Fibroblast of lung (primary cell): ENCODE results near the gene TMEM178B. TPM values are rescaled to one million over a fixed set of nuclear protein-coding genes. Genes with fewer than 3 reads are reported as not detected.

Experiments
- DNase-seq, 2 donors: peaks; one replicate each; pipeline versions ENCODE4 v3.0.0 to v3.0.0-alpha.2; 2010; ENCODE audit warnings: low read depth in 2 of 2
- H2AFZ ChIP-seq: 2 replicates; pipeline ENCODE4 v1.5.1; 2012; ENCODE audit warnings: low read length, control low read depth, inconsistent platforms
- H3K27ac ChIP-seq: 2 replicates; pipeline ENCODE4 v1.5.1; 2011; ENCODE audit warnings: low read length, control low read depth; ENCODE audit not compliant: insufficient read depth
- H3K27me3 ChIP-seq: 2 replicates; pipeline ENCODE4 v1.5.1; 2011; ENCODE audit warnings: mild to moderate bottlenecking, low read length; ENCODE audit not compliant: control insufficient read depth, insufficient read depth
- H3K36me3 ChIP-seq: 2 replicates; pipeline ENCODE4 v1.5.1; 2011; ENCODE audit warnings: low read length; ENCODE audit not compliant: control insufficient read depth, insufficient read depth
- H3K4me1 ChIP-seq: 2 replicates; pipeline ENCODE4 v1.5.1; 2011; ENCODE audit warnings: low read length; ENCODE audit not compliant: control insufficient read depth, insufficient read depth; ENCODE audit errors: extremely low read depth
- H3K4me2 ChIP-seq: 2 replicates; pipeline ENCODE4 v1.5.1; 2011; ENCODE audit warnings: low read length, control low read depth; ENCODE audit not compliant: insufficient read depth; ENCODE audit errors: extremely low read depth
- H3K4me3 ChIP-seq, 4 experiments: fragments of 200-600 bp in 1 of 4; sonication (generic) in 1 of 4; replicated peaks in 1 of 4; 2 replicates each; pipeline ENCODE4 v1.5.1; 2011 to 2016; ENCODE audit warnings: low read length in 4 of 4, low read depth in 3 of 4, mild to moderate bottlenecking in 3 of 4, control low read depth in 2 of 4, inconsistent platforms in 1 of 4, mixed read lengths in 1 of 4; ENCODE audit not compliant: insufficient read depth in 1 of 4; ENCODE audit errors: control extremely low read depth in 1 of 4
- H3K79me2 ChIP-seq: 2 replicates; pipeline ENCODE4 v1.5.1; 2012; ENCODE audit warnings: mild to moderate bottlenecking, low read length, inconsistent platforms; ENCODE audit not compliant: control insufficient read depth, insufficient read depth
- H3K9ac ChIP-seq: 2 replicates; pipeline ENCODE4 v1.5.1; 2011; ENCODE audit warnings: mild to moderate bottlenecking, low read length, control low read depth; ENCODE audit not compliant: insufficient read depth
- H3K9me3 ChIP-seq: 2 replicates; pipeline ENCODE4 v1.5.1; 2012; ENCODE audit warnings: low read depth, low read length; ENCODE audit not compliant: control insufficient read depth, insufficient read depth
- H4K20me1 ChIP-seq: 2 replicates; pipeline ENCODE4 v1.5.1; 2011; ENCODE audit warnings: low read length; ENCODE audit not compliant: control insufficient read depth, insufficient read depth; ENCODE audit errors: extremely low read depth
- CTCF ChIP-seq, 2 donors: IDR thresholded peaks in 1 of 2; conservative IDR thresholded peaks in 1 of 2; 1 replicate in 1 of 2; 2 replicates in 1 of 2; pipeline ENCODE4 v1.5.1; 2011 to 2012; ENCODE audit warnings: low read length in 2 of 2, control low read depth in 1 of 2, inconsistent platforms in 1 of 2, low read depth in 1 of 2, mild to moderate bottlenecking in 1 of 2
- EZH2 ChIP-seq: IDR thresholded peaks from 2 replicates; pipeline ENCODE4 v1.5.1; 2012; ENCODE audit warnings: low read length, control low read depth, mild to moderate bottlenecking; ENCODE audit errors: missing control alignments
- polyA plus RNA-seq, 2 donors: library from polyadenylated mRNA; depleted of rRNA in 1 of 2; stranded (reverse) in 1 of 2; unstranded in 1 of 2; fragments of >200 nt; gene quantifications; 2 replicates each; pipeline ENCODE4 v1.2.1, GENCODE V29; 2011 to 2012; ENCODE audit warnings: missing spikeins in 1 of 2
- total RNA-seq: library from RNA; depleted of rRNA; stranded (reverse); fragments of >200 nt; gene quantifications from 2 replicates; pipeline ENCODE4 v1.2.1, GENCODE V29; 2014

The TMEM178B gene
- total and polyA plus RNA-seq, 2 donors (not counting 1 experiment from before 2014, with no cell fraction given): under 0.01 to 0.14 TPM

- peak; percentile 60 to 69 for DNase-seq
- Histone ChIP-seq H3K4me1 (no peaks in the 10 kb centered on the region), H2AFZ (no peak overlapping the region), H3K9me3 (no peaks in the 10 kb centered on the region), H3K27me3 (no peaks in the 10 kb centered on the region), H3K36me3 (no peaks in the 10 kb centered on the region), H3K4me3 (no peak overlapping the region), H4K20me1 (no peaks in the 10 kb centered on the region), H3K9ac (no peak overlapping the region), H3K4me2 (no peak overlapping the region), H3K27ac (no peak overlapping the region), H3K79me2 (no peaks in the 10 kb centered on the region)
- no peak for TF ChIP-seq CTCF (conservative IDR thresholded peaks at IDR 0.05 in 1 of 2, IDR thresholded peaks at IDR 0.05 in 1 of 2; ENCODE audit: low read depth in 1 of 2, low read length in 2 of 2)
- TF ChIP-seq EZH2: no peak
Observed at GRCh38 chr7:141356161-141356560, 282.3 kb downstream of the TMEM178B start.

- TF ChIP-seq CTCF (conservative IDR thresholded peaks at IDR 0.05 in 1 of 2, IDR thresholded peaks at IDR 0.05 in 1 of 2; ENCODE audit: low read depth in 1 of 2, low read length in 2 of 2): no peak
- TF ChIP-seq EZH2: no peak
- Histone ChIP-seq H3K9me3 (no peaks in the 10 kb centered on the region), H3K4me2 (no peak overlapping the region), H3K27me3 (no peaks in the 10 kb centered on the region), H4K20me1 (no peaks in the 10 kb centered on the region), H3K4me3 (no peak overlapping the region), H3K9ac (no peak overlapping the region), H3K36me3 (no peaks in the 10 kb centered on the region), H3K27ac (no peak overlapping the region), H3K4me1 (no peaks in the 10 kb centered on the region), H3K79me2 (no peaks in the 10 kb centered on the region), H2AFZ (no peak overlapping the region)
- no peak for DNase-seq
Observed at GRCh38 chr7:141358386-141358785, 284.5 kb downstream of the TMEM178B start.

- Histone ChIP-seq H3K36me3 (no peaks in the 10 kb centered on the region), H3K9ac (no peak overlapping the region), H2AFZ (no peak overlapping the region), H3K9me3 (no peaks in the 10 kb centered on the region), H3K4me1 (no peaks in the 10 kb centered on the region), H3K27ac (no peak overlapping the region), H3K27me3 (no peaks in the 10 kb centered on the region), H3K79me2 (no peaks in the 10 kb centered on the region), H4K20me1 (no peaks in the 10 kb centered on the region), H3K4me3 (no peak overlapping the region), H3K4me2 (no peak overlapping the region)
- TF ChIP-seq CTCF (conservative IDR thresholded peaks at IDR 0.05 in 1 of 2, IDR thresholded peaks at IDR 0.05 in 1 of 2; ENCODE audit: low read depth in 1 of 2, low read length in 2 of 2) (no peak), EZH2 (no peak)
- no peak for DNase-seq
Observed at GRCh38 chr7:141359262-141359661, 285.4 kb downstream of the TMEM178B start.
